ENCODE results near the gene CRACDL.

The CRACDL gene

GRCh38 chr2:98819231-98819766 is 116.7 kb downstream of the CRACDL start:
- Mint-ChIP-seq H3K27ac (no peak overlapping the region), H3K4me1 (peaks cover 14% of the 10 kb centered on the region), H3K4me3 (no peak overlapping the region), H3K27me3 (no peaks in the 10 kb centered on the region), H3K9me3 (no peaks in the 10 kb centered on the region), H3K36me3 (no peaks in the 10 kb centered on the region)

- Mint-ChIP-seq H3K4me1 (peaks cover 3% of the 10 kb centered on the region), H3K36me3 (no peaks in the 10 kb centered on the region), H3K9me3 (no peaks in the 10 kb centered on the region), H3K27ac (no peak overlapping the region), H3K4me3 (no peak overlapping the region), H3K27me3 (no peaks in the 10 kb centered on the region)
Measured at GRCh38 chr2:98818164-98818563, 117.9 kb downstream of the CRACDL start.

GRCh38 chr2:98816281-98816680 is 119.7 kb downstream of the CRACDL start:
- peaks cover 2% of the 10 kb centered on the region for H3K4me1 Mint-ChIP-seq
- H3K27ac Mint-ChIP-seq, result no peak overlapping the region
- no peak overlapping the region for H3K4me3 Mint-ChIP-seq
- no peaks in the 10 kb centered on the region for H3K9me3 Mint-ChIP-seq
- H3K36me3 Mint-ChIP-seq, result no peaks in the 10 kb centered on the region
- H3K27me3 Mint-ChIP-seq, result no peaks in the 10 kb centered on the region

- Mint-ChIP-seq H3K4me1 (no peaks in the 10 kb centered on the region), H3K4me3 (no peak overlapping the region), H3K36me3 (no peaks in the 10 kb centered on the region), H3K9me3 (no peaks in the 10 kb centered on the region), H3K27me3 (no peaks in the 10 kb centered on the region), H3K27ac (no peak overlapping the region)
Measured at GRCh38 chr2:98815795-98816194, 120.2 kb downstream of the CRACDL start.

GRCh38 chr2:98811766-98812165 is 124.3 kb downstream of the CRACDL start:
- Mint-ChIP-seq H3K36me3 (no peaks in the 10 kb centered on the region), H3K27me3 (no peaks in the 10 kb centered on the region), H3K27ac (no peak overlapping the region)

GRCh38 chr2:98810588-98810928 is 125.5 kb downstream of the CRACDL start:
- H3K9me3 Mint-ChIP-seq, result no peaks in the 10 kb centered on the region
- H3K27ac Mint-ChIP-seq, result no peak overlapping the region
- H3K27me3 Mint-ChIP-seq, result no peaks in the 10 kb centered on the region
- H3K36me3 Mint-ChIP-seq, result no peaks in the 10 kb centered on the region
- peaks cover 15% of the 10 kb centered on the region for H3K4me1 Mint-ChIP-seq
- H3K4me3 Mint-ChIP-seq, result no peak overlapping the region

More at GRCh38 chr2:98811766-98812165, 124.3 kb downstream of the CRACDL start:
- Mint-ChIP-seq H3K4me1 (peaks cover 13% of the 10 kb centered on the region), H3K4me3 (no peak overlapping the region), H3K9me3 (no peaks in the 10 kb centered on the region)

GRCh38 chr2:98809878-98810587 is 126.0 kb downstream of the CRACDL start:
- no peaks in the 10 kb centered on the region for H3K9me3 Mint-ChIP-seq
- no peak overlapping the region for H3K27ac Mint-ChIP-seq
- H3K36me3 Mint-ChIP-seq, result no peaks in the 10 kb centered on the region
- no peak overlapping the region for H3K4me3 Mint-ChIP-seq
- peaks cover 15% of the 10 kb centered on the region for H3K4me1 Mint-ChIP-seq
- no peaks in the 10 kb centered on the region for H3K27me3 Mint-ChIP-seq

- no peaks in the 10 kb centered on the region for H3K27me3 Mint-ChIP-seq
- no peaks in the 10 kb centered on the region for H3K9me3 Mint-ChIP-seq
- H3K4me3 Mint-ChIP-seq, result no peak overlapping the region
- H3K36me3 Mint-ChIP-seq, result no peaks in the 10 kb centered on the region
- H3K27ac Mint-ChIP-seq, result no peak overlapping the region
- peaks cover 15% of the 10 kb centered on the region for H3K4me1 Mint-ChIP-seq
Measured at GRCh38 chr2:98809116-98809515, 126.9 kb downstream of the CRACDL start.

- Mint-ChIP-seq H3K4me1 (peaks cover 15% of the 10 kb centered on the region), H3K36me3 (no peaks in the 10 kb centered on the region), H3K27me3 (no peaks in the 10 kb centered on the region), H3K9me3 (no peaks in the 10 kb centered on the region), H3K4me3 (no peak overlapping the region), H3K27ac (no peak overlapping the region)
Measured at GRCh38 chr2:98808546-98808945, 127.5 kb downstream of the CRACDL start.

GRCh38 chr2:98807929-98808328 is 128.1 kb downstream of the CRACDL start:
- Mint-ChIP-seq H3K9me3 (no peaks in the 10 kb centered on the region), H3K4me1 (peaks cover 15% of the 10 kb centered on the region), H3K27ac (no peak overlapping the region), H3K27me3 (no peaks in the 10 kb centered on the region), H3K4me3 (no peak overlapping the region), H3K36me3 (no peaks in the 10 kb centered on the region)

GRCh38 chr2:98807221-98807620 is 128.8 kb downstream of the CRACDL start:
- H3K4me3 Mint-ChIP-seq, result no peak overlapping the region
- no peaks in the 10 kb centered on the region for H3K27me3 Mint-ChIP-seq
- no peaks in the 10 kb centered on the region for H3K36me3 Mint-ChIP-seq
- H3K9me3 Mint-ChIP-seq, result no peaks in the 10 kb centered on the region
- H3K4me1 Mint-ChIP-seq, result peaks cover 15% of the 10 kb centered on the region
- peak overlapping the region; percentile 53 for H3K27ac Mint-ChIP-seq

- H3K4me1 Mint-ChIP-seq, result peaks cover 15% of the 10 kb centered on the region
- H3K9me3 Mint-ChIP-seq, result no peaks in the 10 kb centered on the region
- no peak overlapping the region for H3K4me3 Mint-ChIP-seq
- H3K36me3 Mint-ChIP-seq, result no peaks in the 10 kb centered on the region
- no peaks in the 10 kb centered on the region for H3K27me3 Mint-ChIP-seq
- H3K27ac Mint-ChIP-seq, result no peak overlapping the region
Measured at GRCh38 chr2:98806236-98806697, 129.8 kb downstream of the CRACDL start.

- Mint-ChIP-seq H3K4me3 (no peak overlapping the region), H3K27ac (no peak overlapping the region), H3K27me3 (no peaks in the 10 kb centered on the region), H3K36me3 (no peaks in the 10 kb centered on the region), H3K4me1 (peaks cover 15% of the 10 kb centered on the region), H3K9me3 (no peaks in the 10 kb centered on the region)
Measured at GRCh38 chr2:98805412-98806171, 130.4 kb downstream of the CRACDL start.

- H3K27me3 Mint-ChIP-seq, result no peaks in the 10 kb centered on the region
- no peak overlapping the region for H3K27ac Mint-ChIP-seq
- peaks cover 15% of the 10 kb centered on the region for H3K4me1 Mint-ChIP-seq
- no peaks in the 10 kb centered on the region for H3K36me3 Mint-ChIP-seq
- no peak overlapping the region for H3K4me3 Mint-ChIP-seq
- no peaks in the 10 kb centered on the region for H3K9me3 Mint-ChIP-seq
Measured at GRCh38 chr2:98804736-98805135, 131.3 kb downstream of the CRACDL start.

- Mint-ChIP-seq H3K4me3 (no peak overlapping the region), H3K4me1 (peaks cover 15% of the 10 kb centered on the region), H3K27me3 (no peaks in the 10 kb centered on the region), H3K9me3 (no peaks in the 10 kb centered on the region), H3K36me3 (no peaks in the 10 kb centered on the region), H3K27ac (no peak overlapping the region)
Measured at GRCh38 chr2:98804265-98804650, 131.8 kb downstream of the CRACDL start.
